HG03108 (cell line): ENCODE results near the gene ZNF783.
"Not testable (repeated sequence)": the region's sequence is repeated elsewhere in the genome, so short reads cannot be mapped to it uniquely, and the experiment has no call there.

Experiments used
- ATAC-seq: cut with Tn5 transposase; IDR thresholded peaks from one replicate; pipeline ENCODE4 v1.9.1; 2021; ENCODE audit warnings: moderate library complexity; ENCODE audit not compliant: unreplicated experiment

The ZNF783 gene

DNA sequence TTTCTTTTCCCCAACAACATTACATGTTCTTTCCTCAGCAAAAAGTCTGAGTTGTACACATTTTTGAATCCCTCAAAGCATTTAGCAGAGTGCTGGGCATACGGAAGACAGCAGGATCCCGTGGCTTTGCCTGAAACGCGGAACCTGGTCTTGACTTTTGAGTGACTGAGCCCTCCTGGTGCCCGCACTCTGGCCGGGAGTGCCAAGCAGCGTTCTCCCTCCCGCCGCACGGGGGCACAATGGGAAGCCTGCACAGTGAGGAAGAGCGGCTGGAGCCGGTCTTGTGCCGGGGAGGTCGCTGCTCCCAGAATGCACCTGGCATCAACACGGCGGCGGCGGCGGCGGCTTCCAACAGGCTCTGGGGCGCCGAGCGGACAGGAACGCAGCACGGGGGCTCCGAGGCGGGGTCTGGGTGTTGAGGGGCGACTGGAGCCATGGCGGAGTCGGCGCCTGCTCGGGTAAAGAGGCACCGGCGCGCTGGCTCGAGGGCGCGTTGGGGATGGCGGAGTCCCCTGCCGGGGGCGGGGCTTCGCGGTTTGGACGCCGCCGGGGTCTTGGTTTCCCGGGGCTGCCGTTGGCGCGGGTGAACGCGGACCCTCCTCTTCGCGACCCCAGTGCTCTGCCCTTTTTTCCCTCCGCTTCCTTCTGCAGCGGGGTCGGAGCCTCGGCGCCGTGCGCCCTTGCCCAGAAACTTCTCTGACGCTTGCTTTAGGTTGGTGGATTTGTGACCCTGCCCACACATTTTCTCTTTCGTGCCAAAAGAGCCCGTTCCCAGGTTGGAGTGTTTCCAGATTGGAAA is 22.5 kb upstream of the ZNF783 start, which contains the start of gene ZNF212:
Gene ZNF212, plus strand, starts transcription at position 307 of the 799 bp plus-strand sequence. Its CDS starts 128 bp downstream, at position 435.
- ATAC-seq: peak; percentile 100

DNA sequence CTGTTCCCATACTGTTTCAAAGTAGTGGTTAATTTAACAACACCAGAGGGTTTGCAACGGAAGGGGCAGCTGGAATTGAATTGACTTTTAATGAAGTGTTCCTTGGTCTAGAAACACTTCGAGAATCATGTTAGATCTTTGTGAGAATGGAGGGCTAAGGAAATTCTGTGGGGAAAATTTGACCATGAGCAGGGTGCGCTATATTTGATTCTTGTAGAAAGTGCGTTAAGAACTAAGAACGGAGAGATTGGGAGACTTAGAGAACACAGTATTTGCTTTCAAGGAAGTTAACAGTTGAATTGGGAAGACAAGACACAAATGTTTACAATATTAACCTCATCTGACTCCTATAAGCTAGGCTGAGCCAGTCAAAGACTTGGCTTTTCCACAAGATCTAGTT is 21.4 kb upstream of the ZNF783 start:
- no peak for ATAC-seq

DNA sequence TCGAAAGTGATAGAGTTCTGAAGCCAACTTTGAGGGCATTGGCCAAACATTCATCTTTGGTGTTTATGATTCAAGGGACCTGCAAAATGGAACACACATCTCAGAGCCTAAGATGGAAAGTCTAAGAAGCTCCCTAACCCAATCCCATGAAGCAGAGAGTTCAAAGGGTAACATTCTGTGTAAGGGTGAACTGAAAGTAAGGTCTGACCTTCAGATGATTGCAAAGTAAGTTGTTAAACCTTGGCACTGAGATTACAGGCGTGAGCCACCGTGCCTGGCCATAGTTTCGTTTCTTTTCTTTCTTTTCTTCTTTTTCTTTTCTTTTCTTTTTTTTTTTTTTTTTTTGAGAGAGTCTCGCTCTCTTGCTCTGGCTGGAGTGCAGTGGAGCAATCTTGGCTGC is 20.3 kb upstream of the ZNF783 start:
- no peak for ATAC-seq

DNA sequence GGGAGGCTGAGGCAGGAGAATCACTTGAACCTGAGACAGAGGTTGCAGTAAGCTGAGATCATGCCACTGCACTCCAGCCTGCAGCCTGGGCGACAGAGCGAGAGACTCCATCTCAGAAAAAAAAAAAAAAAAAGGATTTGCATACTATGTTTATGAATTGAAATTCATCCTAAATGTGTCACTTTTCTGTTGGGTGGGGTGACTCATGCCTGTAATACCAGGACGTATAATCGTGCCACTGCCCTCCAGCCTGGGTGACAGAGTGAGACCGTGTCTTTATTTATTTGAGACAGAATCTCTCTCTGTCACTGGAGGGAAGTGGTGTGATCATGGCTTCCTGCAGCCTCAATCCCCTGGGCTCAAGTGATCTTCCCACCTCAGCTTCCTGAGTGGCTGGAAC is 16.8 kb upstream of the ZNF783 start:
- ATAC-seq: no peak

DNA sequence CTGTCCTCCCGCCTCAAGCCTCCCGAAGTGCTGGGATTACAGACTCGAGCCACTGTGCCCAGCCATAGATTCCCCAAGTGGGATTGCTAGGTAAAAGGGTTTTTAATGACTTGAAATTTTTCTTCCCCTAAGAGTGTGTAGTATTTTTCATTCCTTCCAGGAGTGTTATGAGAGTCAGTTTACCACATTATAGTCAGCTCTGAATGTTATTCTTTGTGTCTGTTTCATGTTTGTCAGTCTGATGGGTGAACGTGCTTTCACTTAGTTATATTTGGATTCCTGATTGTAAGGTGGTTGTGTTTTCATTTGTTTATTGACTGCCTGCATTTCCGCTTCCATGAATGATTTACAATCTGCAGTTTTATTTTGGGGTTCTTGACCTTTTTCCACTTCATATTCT is 16.3 kb upstream of the ZNF783 start:
- no peak for ATAC-seq

DNA sequence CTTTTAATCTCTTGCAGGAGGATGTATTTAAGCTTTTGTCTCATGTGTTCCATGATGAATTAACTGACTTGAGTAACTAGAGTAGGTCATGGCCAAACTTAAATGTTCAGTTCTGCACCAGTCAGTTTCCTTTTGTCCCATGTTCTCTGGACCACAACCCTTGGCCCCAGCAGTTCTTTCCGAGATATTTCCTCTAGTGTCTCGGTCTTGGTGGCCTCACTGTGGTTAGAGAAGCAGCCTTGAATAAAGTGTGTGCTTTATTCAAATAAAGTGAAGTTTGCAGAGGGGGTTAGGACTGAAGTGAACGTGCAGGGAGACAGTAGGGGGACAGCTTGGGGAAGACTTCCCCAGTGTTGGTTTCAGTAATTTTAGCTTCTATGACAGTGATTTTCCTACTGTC is 13.2 kb upstream of the ZNF783 start:
- no peak for ATAC-seq

DNA sequence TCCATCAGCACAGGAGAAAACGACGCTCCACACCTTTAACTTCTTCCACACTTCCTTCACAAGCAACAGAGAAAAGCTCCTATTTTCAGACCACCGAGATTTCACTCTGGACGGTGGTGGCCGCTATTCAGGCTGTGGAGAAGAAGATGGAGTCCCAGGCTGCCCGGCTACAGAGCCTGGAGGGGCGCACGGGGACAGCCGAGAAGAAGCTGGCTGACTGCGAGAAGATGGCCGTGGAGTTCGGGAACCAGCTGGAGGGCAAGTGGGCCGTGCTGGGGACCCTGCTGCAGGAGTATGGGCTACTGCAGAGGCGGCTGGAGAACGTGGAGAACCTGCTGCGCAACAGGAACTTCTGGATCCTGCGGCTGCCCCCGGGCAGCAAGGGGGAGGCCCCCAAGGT is 11.8 kb upstream of the ZNF783 start:
- not testable (repeated sequence) for ATAC-seq

DNA sequence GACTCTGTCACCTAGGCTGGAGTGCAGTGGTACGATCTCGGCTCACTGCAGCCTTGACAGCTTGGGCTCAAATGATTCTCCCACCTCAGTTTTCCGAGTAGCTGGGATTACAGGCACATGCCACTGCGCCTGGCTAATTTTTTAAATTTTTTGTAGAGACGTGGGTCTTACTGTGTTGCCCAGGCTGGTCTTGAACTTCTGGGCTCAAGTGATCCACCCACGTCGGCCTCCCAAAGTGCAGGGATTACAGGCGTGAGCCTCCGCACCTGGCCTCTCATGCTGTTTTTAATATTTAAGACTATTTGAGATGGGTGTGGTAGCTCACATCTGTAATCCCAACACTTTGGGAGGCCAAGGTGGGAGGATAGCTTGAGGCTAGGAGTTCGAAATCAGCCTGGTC is 10.5 kb upstream of the ZNF783 start:
- not testable (repeated sequence) for ATAC-seq

DNA sequence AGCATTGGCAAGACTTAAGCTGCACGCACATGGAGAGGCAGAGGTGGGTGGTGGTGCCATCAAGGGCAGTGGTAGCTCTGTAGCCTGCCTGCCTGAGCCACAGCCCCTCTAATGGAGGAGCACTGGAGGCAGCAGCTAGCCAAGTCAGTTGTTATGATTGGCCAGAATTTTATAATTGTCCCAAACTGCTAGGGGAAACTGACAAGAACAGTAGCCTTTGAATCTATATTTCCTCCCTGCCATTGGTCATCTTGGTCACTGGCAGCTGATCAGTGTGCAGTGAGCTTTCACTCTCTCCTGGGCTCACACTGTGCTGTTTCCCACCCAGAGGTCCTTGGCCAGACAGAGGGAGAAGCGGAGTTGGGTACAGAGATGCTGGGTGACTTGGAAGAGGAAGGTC is 9.6 kb upstream of the ZNF783 start:
- ATAC-seq: no peak

DNA sequence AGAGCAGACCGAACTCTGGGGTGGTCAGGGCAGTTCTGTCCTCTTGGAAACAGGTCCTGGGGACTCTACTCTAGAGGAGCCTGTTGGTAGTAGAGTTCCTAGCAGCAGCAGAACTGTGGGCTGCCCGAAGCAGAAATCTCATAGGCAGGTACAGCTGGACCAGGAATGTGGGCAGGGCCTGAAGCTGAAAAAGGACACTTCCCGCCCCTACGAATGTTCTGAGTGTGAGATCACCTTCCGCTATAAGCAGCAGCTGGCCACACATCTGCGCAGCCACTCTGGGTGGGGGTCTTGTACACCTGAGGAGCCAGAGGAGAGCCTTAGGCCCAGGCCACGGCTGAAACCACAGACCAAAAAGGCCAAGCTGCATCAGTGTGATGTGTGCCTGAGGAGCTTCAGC is 8.3 kb upstream of the ZNF783 start:
- no peak for ATAC-seq

DNA sequence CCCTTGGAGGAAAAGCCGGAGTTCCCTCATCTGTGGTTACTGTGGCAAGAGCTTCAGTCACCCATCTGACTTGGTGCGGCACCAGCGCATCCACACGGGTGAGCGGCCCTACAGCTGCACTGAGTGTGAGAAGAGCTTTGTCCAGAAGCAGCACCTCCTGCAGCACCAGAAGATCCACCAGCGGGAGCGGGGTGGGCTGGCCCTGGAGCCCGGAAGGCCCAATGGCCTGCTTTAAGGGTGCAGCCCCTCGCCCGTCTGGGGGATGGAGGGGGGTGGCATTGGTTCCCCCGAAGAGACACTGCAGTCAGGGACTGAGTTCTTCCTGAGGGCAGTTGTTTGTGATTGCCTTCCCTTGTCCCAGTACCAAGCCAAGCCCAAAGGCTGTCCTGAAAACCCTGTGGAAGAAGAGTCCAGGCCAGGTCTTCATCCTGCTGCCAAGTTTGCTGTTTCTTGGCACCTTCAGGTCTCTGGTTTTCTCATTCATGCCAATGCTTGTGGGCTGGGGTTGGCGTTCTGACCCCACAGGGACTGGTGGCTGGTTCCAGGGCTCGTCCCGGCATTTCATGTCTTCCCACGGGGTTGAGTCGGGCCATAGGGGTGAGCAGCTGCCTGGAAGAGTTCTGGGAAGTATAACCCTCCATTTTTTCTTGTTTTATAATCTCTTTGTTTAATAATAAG is 7.7 kb upstream of the ZNF783 start:
- ATAC-seq: no peak

DNA sequence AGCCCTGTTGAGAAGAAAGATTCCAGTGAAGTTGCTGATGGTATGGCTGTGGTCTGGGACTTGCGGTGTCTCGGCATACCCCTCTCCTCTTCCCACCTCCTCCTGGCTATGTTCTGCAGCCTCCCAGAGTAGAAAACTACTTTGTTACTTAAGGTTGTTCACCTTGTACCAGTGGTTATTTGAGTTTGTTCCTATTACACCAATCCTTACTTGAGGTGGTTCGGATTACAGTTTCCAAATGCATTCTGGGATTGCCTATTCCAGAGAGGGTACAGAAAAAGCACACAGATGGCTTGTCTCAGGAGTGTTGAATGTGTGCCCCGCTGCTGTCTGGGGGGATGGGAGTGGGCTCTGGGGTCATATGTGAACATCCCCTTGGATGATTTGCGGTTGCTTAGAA is 6.8 kb upstream of the ZNF783 start:
- no peak for ATAC-seq

DNA sequence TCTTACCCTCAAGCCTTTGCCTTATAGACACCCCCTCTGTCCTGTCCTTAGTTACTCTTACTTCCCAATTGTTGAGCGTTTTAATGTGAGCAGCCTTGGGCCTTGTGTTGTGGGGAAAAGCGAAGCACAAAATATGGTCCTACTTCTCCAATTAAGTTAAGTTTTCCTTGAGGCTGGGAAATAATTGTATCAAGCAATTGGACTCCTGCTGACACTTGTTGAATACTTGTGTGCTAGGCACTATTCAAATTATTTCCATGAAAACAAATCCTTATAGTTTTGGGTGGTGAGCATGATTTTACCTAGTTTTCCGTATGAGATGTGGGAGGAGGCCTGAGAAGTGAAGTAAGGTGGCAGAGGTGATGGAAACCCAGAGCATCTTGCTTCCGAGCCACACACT is 5.4 kb upstream of the ZNF783 start:
- no peak for ATAC-seq

DNA sequence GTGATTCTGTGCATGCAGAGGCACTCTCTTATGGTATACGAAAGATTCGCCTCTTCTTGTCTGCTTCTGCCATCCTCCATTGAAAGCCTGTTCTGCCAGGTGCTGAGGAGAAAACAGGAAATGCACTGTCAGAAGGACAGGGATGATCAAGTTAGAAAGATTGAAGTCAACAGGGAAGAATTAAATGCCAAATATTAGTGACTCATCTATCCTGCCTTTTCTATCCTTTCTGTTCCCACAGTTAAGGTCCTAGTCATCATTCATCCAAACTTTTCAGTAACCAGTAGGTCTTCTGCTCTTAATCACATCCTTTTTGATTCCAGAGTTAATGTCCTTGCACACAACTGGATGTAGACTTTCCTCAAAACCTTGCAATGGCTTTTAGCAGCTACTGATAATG is 4.8 kb upstream of the ZNF783 start:
- ATAC-seq: no peak

DNA sequence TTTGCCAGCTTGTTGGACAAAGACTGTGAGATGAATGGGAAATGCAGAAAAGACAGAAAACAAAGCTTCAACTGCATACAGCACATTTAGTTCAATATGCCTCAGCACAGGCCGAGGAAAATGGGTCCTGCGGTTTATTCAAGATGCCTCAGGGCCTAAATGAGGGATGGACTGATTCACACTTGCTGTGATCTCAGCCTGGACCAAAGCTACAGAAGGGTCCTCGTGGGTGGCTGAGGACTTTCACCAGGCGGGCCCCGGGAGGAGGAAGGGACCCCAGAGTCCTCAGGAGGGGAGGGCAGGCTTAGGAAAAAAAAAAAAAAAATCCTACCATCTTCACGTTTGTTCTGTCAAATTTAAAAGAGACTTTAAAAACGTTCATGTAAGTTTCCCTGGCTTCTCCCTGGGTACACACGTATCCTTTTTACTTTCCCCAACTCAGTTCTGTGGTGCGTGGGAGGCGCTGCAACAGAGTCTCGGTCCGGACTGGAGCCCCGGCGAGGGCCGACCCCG is 624 bp upstream of the ZNF783 start:
- no peak for ATAC-seq

DNA sequence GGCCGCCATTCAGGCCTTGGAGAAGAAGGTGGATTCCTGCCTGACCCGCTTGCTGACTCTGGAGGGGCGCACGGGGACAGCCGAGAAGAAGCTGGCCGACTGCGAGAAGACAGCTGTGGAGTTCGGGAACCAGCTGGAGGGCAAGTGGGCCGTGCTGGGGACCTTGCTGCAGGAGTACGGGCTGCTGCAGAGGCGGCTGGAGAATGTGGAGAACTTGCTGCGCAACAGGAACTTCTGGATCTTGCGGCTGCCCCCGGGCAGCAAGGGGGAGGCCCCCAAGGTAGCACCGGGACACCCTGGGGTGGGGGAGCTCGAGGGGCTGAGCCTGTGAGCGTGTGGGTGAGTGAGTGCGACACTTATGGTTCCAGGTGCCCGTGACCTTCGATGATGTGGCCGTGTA is 4.5 kb downstream of the ZNF783 start:
- ATAC-seq: no peak

DNA sequence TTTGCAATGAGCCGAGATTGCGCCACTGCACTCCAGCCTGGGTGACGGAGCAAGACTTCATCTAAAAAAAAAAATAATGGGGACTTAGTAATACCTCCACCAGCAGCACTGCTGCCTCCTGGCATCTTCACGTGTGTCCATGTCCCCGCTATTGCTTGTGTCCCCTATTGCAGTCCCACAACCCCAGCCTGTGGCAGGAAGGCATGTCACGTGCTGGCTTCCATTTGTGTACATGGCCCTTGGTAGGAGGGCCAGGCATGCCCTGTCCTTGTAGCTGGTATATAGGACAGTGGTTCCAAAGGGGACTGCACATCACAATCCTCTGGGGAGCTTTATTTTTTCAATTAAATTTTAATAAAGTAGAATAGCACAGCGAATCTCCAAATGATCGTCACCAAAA is 5.7 kb downstream of the ZNF783 start:
- ATAC-seq: no peak

DNA sequence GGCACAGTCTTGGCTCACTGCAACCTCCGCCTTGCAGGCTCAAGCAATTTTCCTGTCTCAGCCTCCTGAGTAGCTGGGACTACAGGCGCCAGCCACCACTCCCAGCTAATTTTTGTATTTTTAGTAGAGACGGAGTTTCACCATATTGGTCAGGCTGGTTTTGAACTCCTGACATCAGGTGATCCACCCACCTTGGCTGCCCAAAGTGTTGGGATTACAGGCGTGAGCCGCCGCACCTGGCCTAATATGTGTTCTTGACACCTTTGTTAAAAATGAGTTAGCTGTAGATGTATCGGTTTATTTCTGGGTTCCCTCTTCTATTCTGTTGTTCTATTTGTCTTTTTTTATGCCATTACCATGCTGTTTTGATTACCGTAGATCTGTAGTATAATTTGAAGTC is 12.4 kb downstream of the ZNF783 start:
- ATAC-seq: not testable (repeated sequence)

DNA sequence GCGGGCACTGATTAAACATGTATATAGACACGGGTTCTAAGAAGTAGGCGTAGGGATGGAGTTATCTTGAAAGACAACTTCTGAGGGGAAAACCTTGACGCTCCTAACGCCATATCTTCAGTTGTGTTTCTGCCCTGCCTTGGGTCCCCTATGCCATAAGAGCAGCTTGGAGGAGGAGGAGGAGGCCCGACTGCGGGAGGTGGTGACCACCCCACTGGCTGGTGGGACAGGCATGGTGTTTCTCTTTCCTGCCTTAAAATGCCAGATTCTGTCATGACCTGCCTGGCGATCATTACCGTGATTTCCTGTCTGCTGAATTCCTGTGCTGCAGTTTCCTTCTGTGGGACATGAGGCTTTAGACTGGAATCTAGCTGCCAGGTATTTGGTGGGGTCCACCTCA is 15.9 kb downstream of the ZNF783 start:
- no peak for ATAC-seq

DNA sequence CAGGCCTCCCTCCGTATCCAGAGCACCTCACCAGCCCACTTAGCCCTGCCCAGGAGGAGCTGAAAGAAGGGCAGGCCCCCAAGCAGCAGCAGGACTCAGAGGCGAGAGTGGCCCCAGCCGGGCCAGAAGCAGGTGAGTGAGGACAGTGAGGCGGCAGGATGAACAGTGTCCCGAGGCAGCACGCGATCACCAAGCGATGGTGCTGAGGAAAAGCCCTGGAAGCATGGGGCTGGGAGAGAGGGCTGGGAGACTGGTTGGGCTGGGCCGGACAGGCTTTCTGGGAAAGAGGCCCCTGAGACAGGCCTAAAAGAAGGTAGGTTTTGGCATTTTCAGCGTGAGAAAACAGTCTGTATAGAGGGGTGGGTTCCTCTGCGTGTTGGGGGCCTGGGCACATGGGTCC is 16.4 kb downstream of the ZNF783 start:
- ATAC-seq: no peak

DNA sequence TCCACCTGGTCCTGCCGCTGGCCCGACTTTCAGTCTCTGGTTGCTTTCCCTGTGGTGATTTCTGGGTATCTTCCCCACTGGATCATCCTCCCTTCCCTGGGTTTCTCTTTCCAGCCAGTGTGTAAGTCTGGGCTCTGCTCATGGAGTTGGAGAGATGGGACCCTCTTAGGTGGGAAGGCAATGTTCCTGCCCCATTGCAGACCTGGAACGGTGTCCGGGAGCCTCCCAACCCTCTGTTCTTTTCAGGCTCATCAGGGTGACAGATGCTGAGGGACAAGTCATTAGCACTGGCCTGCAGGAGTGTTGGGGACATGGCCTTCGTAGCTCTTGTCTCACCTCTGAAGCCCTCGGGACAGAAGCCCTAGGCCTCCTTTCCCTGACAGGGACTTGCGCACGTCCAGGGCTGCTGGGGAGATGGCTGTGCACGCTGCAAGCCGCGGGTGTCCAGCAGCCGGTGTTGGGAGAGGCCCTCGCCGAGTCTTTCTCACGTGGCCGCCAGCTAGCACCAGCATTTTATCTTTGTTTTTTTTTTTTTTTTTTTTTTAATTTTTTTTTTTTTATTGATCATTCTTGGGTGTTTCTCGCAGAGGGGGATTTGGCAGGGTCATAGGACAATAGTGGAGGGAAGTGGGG is 17.2 kb downstream of the ZNF783 start:
- ATAC-seq: no peak

DNA sequence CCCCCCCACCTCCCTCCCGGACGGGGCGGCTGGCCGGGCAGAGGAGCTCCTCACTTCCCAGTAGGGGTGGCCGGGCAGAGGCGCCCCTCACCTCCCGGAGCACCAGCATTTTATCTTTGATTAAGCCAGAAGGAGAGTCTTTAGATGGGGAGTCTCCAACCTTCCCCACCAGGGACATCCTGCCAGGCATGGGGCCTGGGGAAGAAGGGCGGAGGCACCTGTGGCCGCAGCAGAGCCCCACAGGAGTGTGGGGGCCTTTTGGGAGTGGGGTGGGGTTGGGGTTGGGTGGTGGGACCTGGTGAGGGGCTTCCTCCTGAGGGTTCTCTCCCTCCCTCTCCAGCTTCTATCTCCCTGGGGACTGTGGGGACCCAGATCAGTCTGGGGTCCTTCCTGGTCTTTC is 18.2 kb downstream of the ZNF783 start:
- no peak for ATAC-seq
